Urothelium cell line (cell line): ENCODE data around the gene PRR19.
"Not testable (repeated sequence)": the region's sequence is repeated elsewhere in the genome, so short reads cannot be mapped to it uniquely, and the experiment has no call there.

Experiments
- DNase-seq: peaks from one replicate; pipeline ENCODE4 v3.0.0; 2011; ENCODE audit warnings: low spot score, mixed read lengths
- FAIRE-seq: peaks from 2 replicates; lab custom pipeline; 2011; peaks lifted over from hg19 to GRCh38; lab: Jason Lieb, UNC

PRR19 gene, protein sequence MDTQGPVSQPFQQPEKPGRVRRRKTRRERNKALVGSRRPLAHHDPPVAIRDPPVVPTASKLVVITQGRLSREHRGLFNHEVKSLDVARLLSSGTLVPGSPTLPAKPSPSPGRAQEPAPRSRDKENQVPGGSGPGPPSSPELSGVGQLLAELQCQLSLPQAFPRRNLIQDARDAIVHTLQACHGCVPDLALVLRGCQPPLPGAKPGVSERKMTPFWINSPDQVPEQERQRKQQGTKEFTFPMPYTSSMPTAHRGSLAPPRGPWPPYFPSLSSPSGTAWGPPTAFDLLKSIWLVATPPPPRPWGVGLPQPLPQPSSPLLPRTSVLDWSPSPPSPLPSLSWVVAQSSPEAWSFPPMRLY

DNA sequence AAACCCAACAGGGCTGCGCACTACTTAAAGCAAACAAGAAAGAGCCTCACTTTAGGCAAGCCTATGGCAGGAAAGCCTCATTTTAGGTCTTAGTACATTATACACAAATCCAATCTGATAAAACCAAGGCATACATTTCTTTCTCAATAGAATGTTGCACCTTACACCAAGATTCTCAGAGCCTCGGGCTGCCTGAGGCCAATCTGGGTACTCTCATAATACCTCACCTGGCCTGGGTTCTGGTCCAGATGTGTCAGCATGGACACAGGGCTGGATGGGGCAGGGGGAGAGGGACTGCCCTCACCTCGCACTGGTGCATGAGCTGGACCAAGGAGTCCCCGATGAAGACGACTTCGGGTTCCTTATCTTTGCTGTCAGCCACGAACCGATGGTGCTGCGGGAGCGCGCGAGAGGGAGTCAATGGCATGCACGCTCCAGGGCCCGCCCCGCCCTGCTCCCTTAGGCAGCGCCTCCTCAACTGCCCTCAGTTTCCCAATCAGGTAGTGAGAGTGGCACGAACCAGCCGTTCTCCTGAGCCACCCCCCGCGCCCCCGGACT, at the start of gene PRR19:
PRR19 (plus strand) TSS at position 487 of the 558 bp plus-strand sequence. CDS start 7,453 bp downstream, outside the sequence.
- DNase-seq (no peak), FAIRE-seq (no peak)

DNA sequence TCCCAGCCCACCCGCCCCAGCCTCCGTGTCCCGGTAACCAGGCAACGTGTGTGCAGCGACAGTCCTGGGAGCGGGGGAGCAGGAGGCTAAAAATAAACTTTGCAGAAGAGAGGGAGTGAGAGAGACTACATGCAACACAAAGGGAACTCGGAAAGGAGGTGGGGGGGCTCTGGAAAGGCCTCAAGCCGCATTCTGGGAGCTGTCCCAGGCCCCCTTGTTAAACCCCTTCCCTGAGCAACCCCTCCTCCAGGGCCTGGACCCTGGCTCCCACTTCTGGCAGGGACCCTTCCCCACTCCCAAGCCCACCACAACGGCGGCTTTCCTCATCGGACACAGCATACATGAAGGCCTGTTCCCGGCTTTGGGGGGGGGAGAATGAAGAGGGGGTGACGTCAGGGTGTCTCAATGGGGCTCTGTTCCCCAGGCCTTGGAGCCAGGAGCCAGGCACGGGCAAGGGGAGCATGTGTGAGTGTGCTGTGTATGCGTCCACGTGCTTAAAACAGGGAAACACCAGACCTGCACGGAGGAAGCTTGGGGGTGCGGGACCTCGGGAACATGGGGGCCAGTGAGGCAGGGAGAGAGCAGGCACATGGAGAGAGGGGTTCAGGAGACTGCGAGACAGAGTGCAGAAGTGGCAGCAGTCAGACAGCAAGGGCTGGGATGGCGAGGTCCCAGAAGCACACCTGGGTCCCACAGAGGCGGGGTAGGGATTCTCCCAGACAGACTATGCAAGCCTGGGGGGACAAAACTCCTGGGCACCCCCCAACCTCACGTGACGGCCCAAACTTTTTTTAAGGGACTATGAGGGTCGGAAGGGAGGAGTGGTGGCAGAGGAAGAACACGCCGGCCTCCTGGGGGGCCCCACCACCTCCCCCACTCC, 49.3 kb upstream of the PRR19 start:
- DNase-seq (no peak), FAIRE-seq (no peak)

DNA sequence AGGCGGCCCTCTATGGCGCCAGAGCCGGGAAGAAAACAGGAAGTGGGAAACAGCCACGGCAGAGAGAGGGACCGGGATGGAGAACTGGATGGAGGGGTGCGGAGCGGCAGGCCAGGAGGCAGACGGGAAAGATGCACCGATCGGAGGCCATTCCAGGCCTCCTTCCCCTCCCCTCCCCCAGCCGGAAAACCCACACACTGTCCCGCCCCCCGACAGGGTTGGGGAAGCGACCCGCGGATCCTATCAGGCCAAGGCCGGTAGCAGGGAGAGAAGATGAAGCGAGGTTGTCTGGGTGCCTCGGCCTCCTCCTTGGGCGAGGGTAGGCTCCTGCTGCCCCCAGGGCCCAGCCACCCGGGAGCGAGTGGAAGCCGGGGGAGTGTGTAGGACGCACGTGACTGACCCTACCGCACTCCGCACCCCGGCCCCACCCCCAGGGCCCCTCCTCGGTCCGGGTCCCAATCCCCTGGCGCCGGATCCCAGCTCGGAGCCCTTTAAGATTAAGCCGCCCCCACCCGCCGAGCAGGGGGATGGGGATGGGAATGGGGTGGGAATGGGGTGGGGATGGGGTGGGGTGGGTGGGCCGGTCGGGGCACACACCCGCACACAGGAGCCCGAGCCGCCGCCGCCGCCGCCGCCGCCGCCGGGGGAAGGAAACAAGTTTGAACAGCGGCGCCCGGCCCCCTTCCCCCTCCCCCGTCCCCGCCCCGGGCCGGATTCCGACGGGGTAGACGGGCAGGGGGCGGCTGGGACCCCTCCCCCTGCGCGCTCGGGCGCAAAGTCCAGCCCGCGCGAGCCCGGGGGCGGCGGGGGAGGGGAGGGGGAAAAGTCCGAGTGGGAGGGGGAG, 48.5 kb upstream of the PRR19 start:
- DNase-seq (peak; percentile 70), FAIRE-seq (no peak)

DNA sequence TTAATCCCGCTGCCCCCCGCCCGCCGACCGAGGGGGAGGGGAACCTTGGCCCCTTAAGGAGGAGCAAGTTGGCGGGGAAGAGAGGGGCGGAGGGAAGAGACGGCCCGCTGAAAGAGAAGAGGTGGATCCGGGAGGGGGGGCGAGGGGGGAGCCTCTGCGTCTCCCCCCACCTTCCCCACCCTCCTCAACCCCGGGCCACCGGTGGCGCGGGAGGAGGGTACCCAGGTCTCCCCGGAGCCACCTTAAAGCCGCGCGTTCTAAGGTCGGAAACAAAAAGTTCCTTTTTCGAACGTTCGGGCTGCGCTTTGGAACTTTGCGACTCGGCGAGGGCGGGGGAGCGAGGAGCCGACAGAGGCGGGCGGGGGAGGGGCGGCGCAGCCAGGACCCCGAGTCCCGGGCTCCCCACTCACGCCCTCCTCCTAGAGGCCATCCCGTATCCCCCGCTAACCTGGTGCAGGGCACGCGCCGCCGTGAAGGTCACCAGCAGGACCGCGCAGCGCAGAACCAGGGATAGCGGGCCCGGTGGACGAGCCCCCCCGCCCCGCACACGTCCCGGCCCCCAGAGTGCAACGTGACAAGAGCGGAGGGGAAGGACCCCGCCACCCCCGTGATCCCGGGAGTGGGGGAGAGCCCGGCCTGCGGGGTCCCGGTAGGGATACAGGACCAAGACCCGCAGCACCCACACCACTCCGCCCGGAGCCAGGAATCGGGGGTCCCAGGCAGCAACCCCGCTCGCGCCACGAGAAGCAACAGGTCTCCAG, 47.7 kb upstream of the PRR19 start:
- peak; percentile 69 for DNase-seq
- no peak for FAIRE-seq

DNA sequence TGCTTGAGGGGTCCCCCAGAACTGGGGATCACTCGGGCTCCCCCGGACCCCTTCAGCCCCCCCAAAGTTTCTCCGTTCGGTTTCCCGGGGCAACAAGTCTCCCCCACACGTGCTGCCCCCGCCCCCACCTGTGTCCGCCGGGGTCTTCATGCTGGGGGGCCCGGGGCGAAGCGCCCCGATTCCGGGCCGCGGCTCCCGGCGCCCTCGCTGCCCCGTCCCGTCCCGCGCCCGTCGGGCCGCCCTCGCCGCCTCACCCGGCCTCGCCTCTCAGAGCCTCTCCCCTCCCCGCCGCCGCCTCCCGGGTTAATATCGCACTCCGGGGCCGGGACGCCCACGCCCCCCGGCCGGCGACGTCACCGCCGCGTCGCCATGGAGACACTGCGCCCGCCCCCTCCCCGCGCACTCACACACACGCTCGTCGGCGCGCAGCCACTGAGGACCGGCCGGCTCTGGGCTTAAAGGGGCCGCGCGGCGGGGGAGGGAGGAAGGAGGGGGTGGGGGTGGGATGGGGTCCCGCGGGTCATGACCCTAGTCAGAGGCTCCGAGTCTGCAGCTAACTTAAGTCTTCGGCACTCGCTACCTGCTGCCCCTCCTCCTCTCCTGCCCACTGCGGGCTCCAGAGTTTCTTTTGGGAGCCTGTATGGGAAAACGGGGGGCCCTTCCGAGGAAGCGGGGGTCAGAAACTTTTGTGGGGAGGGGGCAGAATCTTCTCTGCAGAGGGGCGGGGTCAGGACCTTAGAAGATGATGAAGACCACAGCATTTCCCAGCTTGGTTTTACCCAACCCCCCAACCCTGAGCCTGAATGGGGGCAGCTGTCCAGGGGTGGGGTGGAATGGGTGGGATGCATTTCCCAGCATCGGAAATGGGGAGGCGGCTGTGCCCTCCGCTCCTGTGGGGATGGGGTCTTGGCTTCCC, 46.8 kb upstream of the PRR19 start, which contains the start of gene ERF:
ERF (minus strand) TSS at position 279 of the 916 bp plus-strand sequence; CDS start at position 150, 129 bp downstream.
- peak; percentile 92 for DNase-seq
- peak; percentile 92 for FAIRE-seq

DNA sequence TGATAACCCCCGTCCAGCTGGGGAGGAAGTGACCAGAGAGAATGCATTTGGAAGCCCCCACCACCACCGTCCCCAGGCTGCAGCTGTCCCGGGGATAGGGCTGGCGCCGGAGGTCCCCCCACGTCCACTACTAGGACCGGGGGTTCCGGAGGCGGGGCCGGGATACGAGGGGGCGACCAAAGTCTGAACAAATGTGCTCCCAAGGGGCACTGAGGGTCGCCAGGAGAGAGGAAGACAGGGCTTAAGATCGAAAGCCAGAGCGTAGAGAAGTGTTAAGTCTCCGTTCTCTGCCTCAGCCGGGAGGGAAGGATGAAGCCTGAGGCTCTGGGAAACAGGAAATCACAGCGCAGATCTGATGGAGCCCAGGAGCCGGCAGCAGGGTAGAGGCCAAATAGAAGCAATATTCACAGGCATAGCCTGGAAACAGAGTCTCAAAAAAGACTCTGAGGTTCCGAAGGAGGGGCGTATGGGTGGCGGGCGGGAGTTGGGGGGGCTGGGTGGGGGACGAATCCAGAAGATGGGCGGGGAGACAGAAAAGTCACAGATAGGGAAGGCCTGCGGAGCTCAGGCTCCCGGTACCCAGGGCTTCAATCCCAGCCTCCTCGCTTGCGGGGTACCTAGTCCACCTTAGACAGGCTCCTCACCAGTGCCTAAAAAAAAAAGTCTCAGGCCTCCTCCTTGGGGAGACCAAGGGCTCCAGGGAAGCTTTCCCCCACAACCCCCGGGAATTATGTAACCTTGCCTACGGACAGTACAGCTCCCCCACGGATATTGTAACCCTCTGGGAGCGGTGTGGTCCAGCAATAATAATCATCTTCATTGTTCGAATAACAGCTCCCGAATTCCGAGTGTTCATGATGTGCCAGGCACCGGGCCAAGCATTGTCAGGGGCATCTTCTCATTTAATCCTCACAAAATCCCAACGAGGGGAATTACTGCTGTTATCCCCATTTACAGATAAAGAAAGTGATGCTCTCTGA, 45.9 kb upstream of the PRR19 start:
- DNase-seq (peak; percentile 35), FAIRE-seq (peak; percentile 82)

DNA sequence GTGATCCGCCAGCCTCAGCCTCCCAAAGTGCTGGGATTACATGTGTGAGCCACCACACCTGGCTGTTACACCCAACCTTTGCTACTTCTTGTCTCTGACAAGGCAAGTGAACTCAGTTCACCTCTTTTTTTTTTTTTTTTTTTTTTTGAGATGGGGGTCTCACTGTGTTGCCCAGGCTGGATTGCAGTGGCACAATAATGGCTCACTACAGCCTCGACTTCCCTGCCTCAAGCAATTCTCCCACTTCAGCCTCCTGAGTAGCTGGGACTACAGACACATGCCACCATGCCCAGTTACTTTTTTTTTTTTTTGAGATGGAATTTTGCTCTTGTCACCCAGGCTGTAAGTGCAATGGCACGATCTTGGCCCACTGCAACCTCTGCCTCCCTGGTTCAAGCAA, 44.1 kb upstream of the PRR19 start:
- DNase-seq, FAIRE-seq: not testable (repeated sequence)

DNA sequence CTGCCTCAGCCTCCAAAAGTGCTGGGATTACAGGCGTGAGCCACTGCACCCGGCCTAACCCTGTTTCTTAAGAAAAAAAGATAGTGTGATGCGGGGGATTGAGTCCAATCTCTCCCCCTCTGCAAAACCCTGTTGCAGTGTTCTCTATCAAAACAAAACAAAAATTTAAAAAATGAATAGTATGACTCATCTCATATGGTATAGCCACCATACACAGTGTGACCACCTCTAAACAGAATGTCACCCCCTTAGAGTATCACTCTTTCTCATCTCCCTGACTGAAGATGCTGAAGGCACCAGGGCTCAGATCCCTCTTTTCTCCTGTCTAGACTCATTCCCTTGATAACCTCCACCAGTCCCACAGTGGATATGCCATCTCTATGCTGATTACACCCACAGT, 40.2 kb upstream of the PRR19 start:
- FAIRE-seq, result no peak
- DNase-seq, result no peak

DNA sequence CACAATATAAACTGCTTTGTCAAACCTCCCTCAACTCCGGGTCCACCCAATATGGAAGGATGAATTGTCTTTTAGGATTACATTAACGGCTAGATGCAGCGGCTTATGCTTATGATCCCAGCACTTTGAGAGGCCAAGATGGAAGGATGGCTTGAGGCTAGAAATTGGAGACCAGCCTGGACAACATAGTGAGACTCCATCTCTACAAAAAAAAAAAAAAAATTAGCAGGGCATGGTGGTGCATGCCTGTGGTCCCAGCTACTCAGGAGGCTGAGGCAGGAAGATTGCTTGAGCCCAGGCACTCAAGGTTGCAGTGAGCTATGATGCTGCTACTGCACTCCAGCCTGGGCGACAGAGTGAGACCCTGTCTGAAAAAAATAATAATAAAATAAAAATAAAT, 35.8 kb upstream of the PRR19 start:
- FAIRE-seq, DNase-seq: not testable (repeated sequence)

DNA sequence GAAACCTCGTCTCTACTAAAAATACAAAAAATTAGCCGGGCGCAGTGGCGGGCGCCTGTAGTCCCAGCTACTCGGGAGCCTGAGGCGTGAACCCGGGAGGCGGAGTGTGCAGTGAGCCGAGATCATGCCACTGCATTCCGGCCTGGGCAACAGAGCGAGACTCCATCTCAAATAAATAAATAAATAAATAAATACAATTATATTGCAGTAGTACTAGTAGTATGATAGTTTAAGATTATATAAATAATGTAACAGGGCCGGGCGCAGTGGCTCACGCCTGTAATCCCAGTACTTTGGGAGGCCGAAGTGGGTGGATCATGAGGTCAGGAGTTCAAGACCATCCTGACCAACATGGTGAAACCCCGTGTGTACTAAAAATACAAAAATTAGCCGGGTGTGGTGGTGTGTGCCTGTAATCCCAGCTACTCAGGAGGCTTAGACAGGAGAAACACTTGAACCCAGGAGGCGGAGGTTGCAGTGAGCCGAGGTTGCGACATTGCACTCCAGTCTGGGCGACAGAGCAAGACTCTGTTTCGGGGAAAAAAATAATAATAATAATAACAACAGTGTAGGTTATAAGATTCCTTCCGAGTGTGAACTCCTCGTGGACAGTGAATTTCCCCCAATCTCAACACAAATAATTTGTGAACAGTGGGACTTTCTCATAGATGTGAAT, 34.9 kb upstream of the PRR19 start:
- FAIRE-seq, result not testable (repeated sequence)

DNA sequence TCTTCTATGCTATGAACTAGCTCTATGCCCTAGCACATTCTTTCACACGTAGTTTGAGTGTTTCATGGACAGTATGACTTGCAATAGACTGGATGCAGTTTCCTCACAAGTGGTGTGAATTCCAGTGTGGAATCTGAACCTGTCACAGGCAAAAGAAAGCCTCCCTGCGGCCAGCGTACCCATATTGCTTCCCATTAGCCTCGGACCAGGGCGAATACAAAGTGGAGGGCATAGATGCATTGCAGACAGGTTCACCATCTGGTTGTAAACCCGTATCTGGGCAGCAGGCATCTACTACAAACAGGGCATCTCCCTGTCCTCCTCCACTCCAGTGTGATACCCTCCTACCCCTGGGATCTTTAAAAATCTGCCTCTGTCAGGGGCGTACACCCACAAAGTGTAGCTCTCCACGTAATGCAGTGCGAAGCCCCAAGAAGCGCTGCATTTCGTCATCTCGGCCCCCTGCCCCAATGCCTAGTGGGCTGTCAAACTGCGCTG, 34.2 kb upstream of the PRR19 start:
- DNase-seq (no peak), FAIRE-seq (no peak)

More for the DNA sequence above, 34.9 kb upstream of the PRR19 start:
- DNase-seq, result not testable (repeated sequence)

DNA sequence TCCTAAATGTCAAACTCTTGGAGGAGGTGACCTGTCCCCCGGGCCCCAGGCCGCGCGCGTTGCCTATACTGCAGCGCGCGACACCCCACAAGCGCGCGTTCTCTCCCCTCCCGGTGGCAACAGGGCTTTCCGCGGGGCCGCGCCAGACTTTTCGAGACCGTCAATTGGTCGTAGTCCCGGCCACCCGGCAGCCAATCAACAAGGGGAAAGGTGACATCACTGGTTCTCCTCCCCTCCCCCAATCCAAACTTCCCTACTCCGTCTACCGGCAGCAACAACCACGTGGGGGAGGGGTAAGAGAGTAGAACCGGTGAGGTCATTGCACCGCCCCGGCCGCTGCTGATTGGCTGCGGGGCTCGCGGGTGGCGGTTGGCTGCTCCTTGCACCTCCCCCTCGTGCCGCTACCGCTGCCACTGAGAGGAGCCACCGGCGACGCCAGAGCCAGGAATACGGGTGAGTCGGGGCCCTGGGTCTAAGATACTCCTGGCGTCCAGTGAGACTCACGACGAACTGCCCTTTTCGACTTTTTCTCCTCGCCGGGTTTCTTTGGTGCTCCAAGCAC, 33.7 kb upstream of the PRR19 start:
- FAIRE-seq (peak; percentile 81), DNase-seq (peak; percentile 92)

DNA sequence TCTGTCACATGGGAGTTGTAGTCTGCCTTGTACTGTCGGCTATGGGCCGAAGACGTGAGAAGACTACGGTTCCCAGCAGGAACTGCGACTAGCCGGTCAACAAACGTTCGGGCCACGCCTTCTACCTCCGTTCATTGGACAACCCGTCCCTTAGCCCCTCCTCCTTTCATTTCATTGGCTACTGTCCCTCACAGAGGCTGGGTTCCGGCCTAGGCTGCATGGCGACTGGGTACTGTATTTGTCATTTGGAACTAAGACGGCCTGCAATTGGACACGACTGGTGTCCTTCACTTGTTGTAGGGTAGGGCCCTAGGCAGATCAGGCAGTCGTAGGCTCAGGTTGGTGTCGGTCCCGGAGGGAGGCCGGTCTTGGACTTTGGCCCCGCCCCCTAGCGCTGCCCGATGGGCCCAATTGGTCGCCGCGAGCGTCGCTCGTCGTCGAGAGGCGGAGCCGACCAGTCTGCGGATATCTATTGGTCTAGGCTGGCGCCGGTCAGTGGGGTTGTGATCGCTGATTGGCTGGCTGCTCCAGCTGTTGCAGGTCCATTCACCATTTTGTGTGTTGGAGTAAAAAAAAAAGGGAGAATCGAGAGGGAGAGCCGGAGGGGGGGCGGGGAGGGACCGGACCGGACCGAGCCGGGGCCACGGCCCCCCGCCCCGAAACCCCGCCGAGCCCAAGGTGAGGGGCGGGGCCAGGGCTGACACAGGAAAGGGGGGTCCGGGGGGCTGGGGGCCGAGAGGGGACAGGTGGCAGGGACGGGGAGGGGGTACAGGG, 33.0 kb upstream of the PRR19 start, which contains the start of gene CIC:
CIC (plus strand) TSS at position 549 of the 774 bp plus-strand sequence. CDS start 2,532 bp downstream, outside the sequence.
- DNase-seq (peak; percentile 94), FAIRE-seq (peak; percentile 9)

DNA sequence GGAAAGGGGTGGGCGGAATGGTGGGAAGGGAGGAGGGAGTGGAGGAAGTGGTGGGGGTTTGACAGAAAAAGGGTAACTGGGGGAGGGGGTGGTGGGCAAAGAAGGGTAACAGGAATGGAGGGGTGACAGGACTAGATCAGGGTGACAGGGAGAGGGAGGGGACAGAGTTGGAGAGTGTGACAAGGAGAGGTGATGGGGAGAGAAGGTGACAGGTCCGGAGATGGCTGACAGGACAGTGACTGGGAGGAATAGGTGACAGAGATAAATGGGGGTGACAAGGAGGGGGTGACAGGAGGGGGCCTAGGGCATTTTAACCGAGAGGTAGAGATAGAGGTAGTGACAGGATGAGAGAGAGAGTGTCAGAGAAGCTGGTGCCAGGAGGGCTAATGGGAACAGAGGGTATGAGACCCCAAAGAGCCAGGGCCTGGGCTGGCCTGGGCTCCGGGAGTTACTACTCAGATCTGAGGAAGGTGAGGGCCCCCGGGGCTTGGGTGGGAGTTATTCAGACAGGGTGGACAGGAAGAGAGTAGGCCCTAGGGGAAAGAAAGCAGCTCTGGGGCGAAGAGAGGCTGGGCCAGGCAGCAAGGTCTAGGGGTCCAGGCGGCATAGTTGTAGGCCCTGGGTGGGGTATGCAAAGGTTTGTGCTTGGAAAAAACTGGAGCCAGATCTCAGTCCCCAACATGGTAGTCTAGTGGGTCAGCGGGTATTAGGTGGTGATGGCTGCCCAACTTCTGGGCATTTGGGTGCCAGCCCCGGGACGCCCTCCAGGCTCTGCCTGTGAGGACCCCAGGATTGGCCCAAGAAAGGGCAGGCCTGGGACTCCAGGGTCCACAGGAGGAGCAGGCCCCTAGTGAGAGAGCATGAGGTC, 32.2 kb upstream of the PRR19 start:
- no peak for FAIRE-seq
- DNase-seq, result no peak
